GM12878 (cell line): ENCODE results near the gene GTF2H1. TPM values are rescaled to one million over a fixed set of nuclear protein-coding genes. Genes with fewer than 3 reads are reported as not detected.

ENCODE experiments used
- ATAC-seq: fragments of 200-7000 bp; cut with Tn5 transposase; 3 replicates; pipeline ENCODE4 v1.9.1; 2020; ENCODE audit warnings: mild to moderate bottlenecking, moderate library complexity
- BruUV-seq: library from RNA; stranded (reverse); fragments of 400-500 nt; replicated peaks from 2 replicates; lab custom pipeline; 2021; lab: Mats Ljungman, UMichigan
- CTCF ChIA-PET: fragments of 300-600 bp; sonication (Branson Sonifier 250); formaldehyde crosslinking; extraction: SDS; loops from one replicate; lab custom pipeline; 2021; ENCODE audit warnings: inconsistent platforms; lab: Yijun Ruan, JAX
- POLR2A ChIA-PET: fragments of 350-600 bp; formaldehyde crosslinking; extraction: SDS; loops from one replicate; lab custom pipeline; 2021; ENCODE audit warnings: inconsistent platforms; lab: Charles Lee
- RAD21 ChIA-PET: fragments of 300-600 bp; sonication (Branson Sonifier 250); formaldehyde crosslinking; loops from one replicate; lab custom pipeline; 2023; ENCODE audit warnings: antibody characterized with exemption; ENCODE audit not compliant: unreplicated experiment; lab: Charles Lee
- SMC1A ChIA-PET: fragments of 300-600 bp; sonication (Branson Sonifier 250); formaldehyde crosslinking; loops from one replicate; lab custom pipeline; 2023; ENCODE audit not compliant: unreplicated experiment, uncharacterized antibody; lab: Charles Lee
- DNase-seq: peaks from one replicate; pipeline ENCODE4 v3.0.0-alpha.2; 2011; ENCODE audit warnings: low read depth, low spot score
- FAIRE-seq: peaks from 3 replicates; lab custom pipeline; 2011; peaks lifted over from hg19 to GRCh38; lab: Jason Lieb, UNC
- H2AFZ ChIP-seq: 2 replicates; pipeline ENCODE4 v1.6.0; 2011; ENCODE audit warnings: low read depth, low read length, control low read depth; ENCODE audit not compliant: control insufficient read depth
- H3K27ac ChIP-seq: 2 replicates; pipeline ENCODE4 v1.5.1; 2011; ENCODE audit warnings: control low read depth; ENCODE audit not compliant: control insufficient read depth, insufficient read depth
- H3K27me3 ChIP-seq, 2 experiments: replicated peaks in 1 of 2; 2 replicates each; pipeline versions ENCODE4 v1.6.0 to v1.6.1; 2011; ENCODE audit warnings: low read length in 1 of 2; ENCODE audit not compliant: control insufficient read depth in 2 of 2, insufficient read depth in 2 of 2
- H3K36me3 ChIP-seq, 2 experiments: 2 replicates each; pipeline ENCODE4 v1.5.1; 2011; ENCODE audit warnings: low read length in 1 of 2; ENCODE audit not compliant: control insufficient read depth in 2 of 2, insufficient read depth in 2 of 2
- H3K4me1 ChIP-seq: 2 replicates; pipeline ENCODE4 v1.6.1; 2011; ENCODE audit warnings: mild to moderate bottlenecking, low read length, moderate library complexity, mixed read lengths; ENCODE audit not compliant: control insufficient read depth, insufficient read depth
- H3K4me2 ChIP-seq: 2 replicates; pipeline ENCODE4 v1.6.0; 2011; ENCODE audit warnings: control low read depth; ENCODE audit not compliant: control insufficient read depth, insufficient read depth
- H3K4me3 ChIP-seq: fragments of 200-600 bp; sonication (generic); 2 replicates; pipeline ENCODE4 v1.5.1; 2016
- H3K79me2 ChIP-seq: 2 replicates; pipeline ENCODE4 v1.6.0; 2011; ENCODE audit warnings: low read length; ENCODE audit not compliant: control insufficient read depth, insufficient read depth
- H3K9ac ChIP-seq: 2 replicates; pipeline ENCODE4 v1.8.0; 2011; ENCODE audit warnings: low read length, control low read depth, mixed read lengths; ENCODE audit not compliant: control insufficient read depth, insufficient read depth
- H3K9me3 ChIP-seq: replicated peaks from 3 replicates; pipeline ENCODE4 v1.5.1; 2011; ENCODE audit warnings: mild to moderate bottlenecking, low read length; ENCODE audit not compliant: control insufficient read depth, insufficient read depth
- H4K20me1 ChIP-seq: 2 replicates; pipeline ENCODE4 v1.6.0; 2011; ENCODE audit not compliant: control insufficient read depth, insufficient read depth
- EED ChIP-seq: sonication (generic); IDR thresholded peaks from 2 replicates; pipeline ENCODE4 v1.6.1; 2016; ENCODE audit warnings: antibody characterized with exemption, low read depth
- HDGF ChIP-seq: fragments of 450-650 bp; IDR thresholded peaks from 2 replicates; pipeline ENCODE4 v1.6.1; 2016; ENCODE audit warnings: antibody characterized with exemption
- IKZF1 ChIP-seq: fragments of 450-650 bp; conservative IDR thresholded peaks from 2 replicates; pipeline ENCODE4 v1.6.1; 2017; ENCODE audit warnings: antibody characterized with exemption, mild to moderate bottlenecking
- IKZF2 ChIP-seq, 2 experiments: fragments of 450-650 bp; IDR thresholded peaks; 2 replicates each; pipeline ENCODE4 v1.6.1; 2017; ENCODE audit warnings: mild to moderate bottlenecking in 2 of 2, moderate library complexity in 2 of 2
- IRF3 ChIP-seq: fragments of 450-650 bp; IDR thresholded peaks from 2 replicates; pipeline ENCODE4 v1.6.1; 2014; ENCODE audit warnings: mild to moderate bottlenecking
- MLLT1 ChIP-seq: fragments of 450-650 bp; IDR thresholded peaks from 2 replicates; pipeline ENCODE4 v1.6.1; 2016; ENCODE audit warnings: mild to moderate bottlenecking
- NR2C1 ChIP-seq: fragments of 450-650 bp; IDR thresholded peaks from 2 replicates; pipeline ENCODE4 v1.6.1; 2017; ENCODE audit warnings: antibody characterized with exemption, mild to moderate bottlenecking, moderate library complexity
- NRF1 ChIP-seq: conservative IDR thresholded peaks from 2 replicates; pipeline ENCODE4 v1.6.1; 2011; ENCODE audit warnings: mild to moderate bottlenecking, low read depth, low read length, improper control_type of control experiment
- PAX5 ChIP-seq: IDR thresholded peaks from 2 replicates; pipeline ENCODE4 v1.6.1; 2011; ENCODE audit warnings: low read depth, low read length, borderline replicate concordance
- POLR2A ChIP-seq: IDR thresholded peaks from 2 replicates; pipeline ENCODE4 v1.6.1; 2011; ENCODE audit warnings: low read depth, mild to moderate bottlenecking, low read length
- RBBP5 ChIP-seq: fragments of 200-600 bp; sonication (generic); conservative IDR thresholded peaks from 2 replicates; pipeline ENCODE4 v1.6.1; 2016
- WGBS: methylation state at CpG from one replicate; pipeline ENCODE4 v1.1.6; 2016; ENCODE audit warnings: low lambda C conversion rate; ENCODE audit not compliant: insufficient replicate concordance, insufficient coverage; ENCODE audit errors: missing lambda C conversion rate; 5-methylcytosine and 5-hydroxymethylcytosine counted together
- in situ Hi-C: fragments of 300-500 bp; cut with MboI; formaldehyde crosslinking; loops from 9 replicates; pipeline ENCODE4 v1.14.3; 2018; ENCODE audit warnings: mixed read lengths
- intact Hi-C: fragments of 100-400 bp; cut with micrococcal nuclease; formaldehyde crosslinking; loops from one replicate; pipeline ENCODE4 v1.14.2; 2022; ENCODE audit not compliant: unreplicated experiment
- polyA plus RNA-seq, 11 experiments: library from polyadenylated mRNA; depleted of rRNA in 4 of 11; unstranded in 6 of 11; stranded (reverse) in 5 of 11; fragments of >200 nt; fragmentation: Nextera tagmentation in 4 of 11; fragmentation: Illumina TruSeq in 1 of 11; extraction: Ambion mirVana in 4 of 11; extraction: Trizol in 1 of 11; gene quantifications; 1 replicate in 1 of 11; 2 replicates in 10 of 11; pipeline versions ENCODE4 v1.2.1 to v1.2.3, GENCODE V29; 2011 to 2016; ENCODE audit warnings: inconsistent platforms in 2 of 11, missing spikeins in 2 of 11, low read depth in 1 of 11
- total RNA-seq, 4 experiments: library from RNA; depleted of rRNA in 3 of 4; stranded (reverse); fragments of >200 nt in 3 of 4; fragmentation: Illumina TruSeq in 1 of 4; extraction: Trizol in 1 of 4; gene quantifications; 2 replicates each; pipeline versions ENCODE4 v1.2.1 to v1.2.3, GENCODE V29; 2013 to 2021

The GTF2H1 gene
- total and polyA plus RNA-seq, 10 of the 15 experiments (the other 5 are each of a cell fraction or from before 2014, with no cell fraction given) = 36.7 to 68.8 (median 46.6) TPM

- BruUV-seq = no TSS peak
- POLR2A ChIA-PET = interaction anchor here (0.9 to 1.6 kb wide), 4 partner anchors 9 to 248 kb away, joined by 3 to 8 read pairs (median 4); partner anchors contain the start of gene HPS5
- RAD21 ChIA-PET = interaction anchor here (0.8 to 1.3 kb wide), 3 partner anchors 10 to 87 kb away, joined by 3 to 5 read pairs (median 4); partner anchors contain the start of gene HPS5
These were observed 8.6 kb downstream of the GTF2H1 start for GRCh38 chr11:18330921-18331320.

More at GRCh38 chr11:18330921-18331320, 8.6 kb downstream of the GTF2H1 start:
- ChIA-PET SMC1A (interaction anchor here (0.9 to 2.6 kb wide), 3 partner anchors 10 to 87 kb away, joined by 3 to 10 read pairs (median 9); no protein-coding TSS in a partner anchor), CTCF (interaction anchor here (0.9 to 2.7 kb wide), 4 partner anchors 11 to 216 kb away, joined by 3 to 12 read pairs (median 3); no protein-coding TSS in a partner anchor)
- Histone ChIP-seq H3K27me3 (no peaks in the 10 kb centered on the region), H3K9ac (no peak overlapping the region), H4K20me1 (no peaks in the 10 kb centered on the region), H2AFZ (no peak overlapping the region), H3K4me2 (peak overlapping the region; percentile 56; the same call in 1 of the 2 replicates), H3K79me2 (peaks cover 57% of the 10 kb centered on the region), H3K9me3 (no peaks in the 10 kb centered on the region), H3K36me3 (peaks cover 2 to 11% of the 10 kb centered on the region in 2 experiments; a peak in 3 of 4 replicates), H3K27ac (peak overlapping the region; percentile 71), H3K4me3 (peak overlapping the region; percentile 43; the same call in 1 of the 2 replicates), H3K4me1 (peaks cover 31% of the 10 kb centered on the region)
- FAIRE-seq = no peak
- intact Hi-C loops (no loop called here), in situ Hi-C loops (no loop called here)
- no peak for DNase-seq
- no peak for TF ChIP-seq NRF1
- TF ChIP-seq IRF3 = no peak
- TF ChIP-seq IKZF1 = peak; percentile 28; the same call in 1 of the 2 replicates
- peak; percentile 75; the same call in 1 of the 2 replicates for TF ChIP-seq MLLT1
- TF ChIP-seq IKZF2 (IDR thresholded peaks at IDR 0.05) = 0 out of 4 replicates have a peak, but pooled peaks of 1 of the 2 experiments have one; percentile 22
- TF ChIP-seq NR2C1 = no peak
- TF ChIP-seq EED = 0 out of 2 replicates have a peak, but pooled peaks have one; percentile 40
- no peak for TF ChIP-seq POLR2A
- TF ChIP-seq RBBP5 = no peak
- TF ChIP-seq PAX5 = no peak
- TF ChIP-seq HDGF = no peak
- 83% methylated on average over 6 of the region's 6 CpGs for WGBS
- ATAC-seq = peak; percentile 24; the same call in 1 of the 3 replicates
